Activated T-cell treated with anti-CD3 and anti-CD28 coated beads for 48 hours (primary cell): Measurements from ENCODE around the gene GAS2L3.
"Not testable (repeated sequence)": the region's sequence is repeated elsewhere in the genome, so short reads cannot be mapped to it uniquely, and the experiment has no call there.

ENCODE experiments used
- DNase-seq: peaks from one replicate; pipeline ENCODE4 v3.0.0-alpha.2; 2020; ENCODE audit warnings: low read depth

GAS2L3 gene

GRCh38 chr12:100574187-100575074 is 947 bp downstream of the GAS2L3 start:
- no peak for DNase-seq

- DNase-seq, result no peak
These were observed 3.0 kb downstream of the GAS2L3 start for GRCh38 chr12:100576331-100577036.

GRCh38 chr12:100578923-100579322 is 5.4 kb downstream of the GAS2L3 start:
- no peak for DNase-seq

GRCh38 chr12:100579844-100580243 is 6.4 kb downstream of the GAS2L3 start:
- DNase-seq, result no peak

GRCh38 chr12:100584256-100584655 is 10.8 kb downstream of the GAS2L3 start:
- no peak for DNase-seq

GRCh38 chr12:100591979-100592378 is 18.5 kb downstream of the GAS2L3 start:
- DNase-seq, result no peak

- no peak for DNase-seq
These were observed 20.0 kb downstream of the GAS2L3 start for GRCh38 chr12:100593490-100593889.

GRCh38 chr12:100601626-100602025 is 28.1 kb downstream of the GAS2L3 start:
- DNase-seq, result no peak

GRCh38 chr12:100602997-100603396 is 29.5 kb downstream of the GAS2L3 start:
- DNase-seq, result not testable (repeated sequence)

- no peak for DNase-seq
These were observed 35.3 kb downstream of the GAS2L3 start for GRCh38 chr12:100608776-100609175.

GRCh38 chr12:100610666-100611430 is 37.4 kb downstream of the GAS2L3 start:
- no peak for DNase-seq

GRCh38 chr12:100612606-100613005 is 39.1 kb downstream of the GAS2L3 start:
- DNase-seq, result no peak

- no peak for DNase-seq
These were observed 51.1 kb downstream of the GAS2L3 start for GRCh38 chr12:100624571-100624970.

- DNase-seq, result no peak
These were observed 59.0 kb downstream of the GAS2L3 start for GRCh38 chr12:100632445-100632892.

GRCh38 chr12:100633082-100633785 is 59.8 kb downstream of the GAS2L3 start:
- not testable (repeated sequence) for DNase-seq

- DNase-seq, result no peak
These were observed 69.8 kb downstream of the GAS2L3 start for GRCh38 chr12:100643246-100643645.

- no peak for DNase-seq
These were observed 73.4 kb downstream of the GAS2L3 start for GRCh38 chr12:100646896-100647295.

GRCh38 chr12:100651108-100651507 is 77.6 kb downstream of the GAS2L3 start:
- no peak for DNase-seq

GRCh38 chr12:100651694-100652093 is 78.2 kb downstream of the GAS2L3 start:
- no peak for DNase-seq

- no peak for DNase-seq
These were observed 79.0 kb downstream of the GAS2L3 start for GRCh38 chr12:100652488-100652887.

- no peak for DNase-seq
These were observed 82.7 kb downstream of the GAS2L3 start for GRCh38 chr12:100656141-100656540.

- no peak for DNase-seq
These were observed 83.4 kb downstream of the GAS2L3 start for GRCh38 chr12:100656856-100657255.
